Measurements from ENCODE around the gene PIEZO2.

The PIEZO2 gene

DNA sequence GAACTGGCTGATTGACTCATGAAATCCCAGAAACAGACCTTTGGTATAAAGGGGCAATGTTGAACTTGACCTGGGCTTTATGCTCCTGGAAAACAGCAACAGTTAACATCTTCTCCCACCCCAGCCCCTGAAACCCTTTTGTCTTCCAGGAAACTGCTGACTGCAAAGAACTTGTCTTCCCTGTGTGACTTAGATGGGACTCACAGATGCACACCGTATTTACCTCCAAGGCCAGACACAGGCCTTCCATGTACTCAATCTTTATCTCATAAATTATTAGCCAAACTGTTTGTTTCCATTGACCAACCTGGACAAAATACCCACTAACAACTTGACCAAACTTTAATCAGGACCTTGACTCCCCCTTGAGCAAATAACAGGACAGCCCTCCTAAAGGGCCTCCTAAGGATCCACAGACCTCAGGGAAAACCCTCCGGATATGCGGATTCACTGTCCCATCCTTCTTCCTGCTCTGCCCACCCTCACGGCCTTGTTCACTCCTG is 36.3 kb downstream of the PIEZO2 start:
- no peak for DNase-seq (ENCODE audit: low spot score)

DNA sequence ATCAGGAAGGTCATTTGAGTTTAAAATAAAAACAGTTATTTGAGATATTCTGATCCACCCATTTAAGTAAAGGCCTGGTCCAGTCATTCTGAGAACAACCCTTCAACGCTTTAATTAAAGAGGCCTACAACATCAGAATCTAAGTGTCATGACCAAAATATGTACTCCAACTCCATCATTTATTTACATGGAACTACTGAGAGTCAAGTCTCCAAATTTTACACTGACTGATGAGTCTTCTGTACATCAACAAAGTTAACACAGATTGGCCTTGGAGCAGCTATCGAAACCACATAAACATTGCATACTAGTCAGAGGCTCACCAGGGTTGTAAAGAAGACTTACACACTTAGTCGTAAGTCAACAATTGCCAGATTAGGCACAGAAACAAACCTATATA is 37.1 kb downstream of the PIEZO2 start:
- DNase-seq (ENCODE audit: low spot score): no peak

DNA sequence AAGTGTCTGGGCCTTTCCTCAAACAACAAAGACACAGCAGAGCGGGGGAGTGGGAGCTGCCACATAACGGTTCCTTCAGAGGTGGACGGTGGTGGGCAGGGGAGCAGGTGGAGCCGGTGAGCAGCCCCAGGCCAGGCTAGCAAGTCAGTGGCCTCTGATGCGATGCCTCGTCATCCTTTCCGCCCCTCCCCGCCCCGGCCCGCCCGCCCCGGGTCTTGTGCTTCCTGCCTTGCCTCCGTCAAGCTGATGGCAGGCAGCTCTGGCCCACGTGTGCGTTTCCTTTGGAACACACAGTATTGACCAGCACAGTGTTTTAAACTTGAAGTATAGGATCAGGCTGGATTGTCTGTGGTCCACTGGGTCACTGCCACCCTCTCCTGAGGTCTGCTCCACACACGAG is 38.9 kb downstream of the PIEZO2 start:
- no peak for DNase-seq (ENCODE audit: low spot score)

DNA sequence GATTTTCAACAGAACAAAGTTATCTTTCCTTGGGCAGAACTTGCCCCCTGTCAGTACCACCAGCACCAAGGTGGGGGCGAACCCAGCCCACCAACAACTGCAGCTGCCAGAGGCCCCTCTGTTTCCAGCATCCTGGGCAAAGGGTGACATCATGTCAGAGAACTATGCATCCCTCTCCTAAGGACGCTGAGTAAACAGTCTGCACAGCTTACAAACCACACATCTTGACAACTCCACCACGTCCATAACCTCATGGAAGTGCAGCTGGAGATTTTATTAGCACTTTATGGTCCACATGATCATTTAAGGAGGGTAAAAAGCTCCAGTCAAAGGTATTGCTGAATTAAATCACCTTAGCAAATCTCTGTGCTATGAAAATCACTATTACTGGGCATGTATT is 40.4 kb downstream of the PIEZO2 start:
- DNase-seq (ENCODE audit: low spot score): no peak

DNA sequence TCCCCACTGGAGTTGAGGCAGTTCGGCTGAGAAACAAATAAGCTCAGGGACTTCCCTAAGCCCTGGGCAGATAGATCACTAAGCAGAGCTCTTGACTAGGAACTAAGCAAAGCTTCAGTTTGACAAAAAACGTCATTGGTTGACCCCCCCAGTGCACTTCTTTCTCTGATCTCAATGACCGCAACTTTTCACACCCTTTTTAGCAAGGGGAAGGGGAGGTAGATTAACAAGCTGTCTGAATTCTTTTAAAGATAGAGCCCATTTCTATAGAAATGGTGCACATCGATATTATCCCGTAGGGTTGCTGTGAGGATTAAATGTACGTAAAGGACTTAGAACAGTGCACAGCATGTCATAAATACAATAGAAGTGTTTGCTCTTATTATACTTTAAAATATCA is 42.5 kb downstream of the PIEZO2 start:
- no peak for DNase-seq (ENCODE audit: low spot score)

DNA sequence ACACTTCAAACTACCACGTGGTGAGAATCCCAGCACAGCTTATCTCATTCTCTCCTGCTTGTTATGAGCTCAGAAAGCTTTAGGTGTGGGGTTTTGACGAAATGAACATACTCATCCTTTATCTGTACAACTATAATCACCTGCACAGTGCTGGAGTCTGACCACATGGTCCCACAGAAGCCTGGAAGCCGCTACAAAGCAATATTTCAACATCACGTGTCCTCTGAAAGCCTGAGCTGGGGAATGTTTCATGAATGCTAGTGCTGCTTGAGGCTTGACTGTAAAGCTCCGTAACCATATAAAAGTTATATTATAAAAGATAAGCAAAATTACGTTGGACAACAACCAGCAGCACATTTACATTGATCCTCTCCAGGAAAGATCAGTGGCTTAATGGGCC is 43.9 kb downstream of the PIEZO2 start:
- DNase-seq (ENCODE audit: low spot score): no peak

DNA sequence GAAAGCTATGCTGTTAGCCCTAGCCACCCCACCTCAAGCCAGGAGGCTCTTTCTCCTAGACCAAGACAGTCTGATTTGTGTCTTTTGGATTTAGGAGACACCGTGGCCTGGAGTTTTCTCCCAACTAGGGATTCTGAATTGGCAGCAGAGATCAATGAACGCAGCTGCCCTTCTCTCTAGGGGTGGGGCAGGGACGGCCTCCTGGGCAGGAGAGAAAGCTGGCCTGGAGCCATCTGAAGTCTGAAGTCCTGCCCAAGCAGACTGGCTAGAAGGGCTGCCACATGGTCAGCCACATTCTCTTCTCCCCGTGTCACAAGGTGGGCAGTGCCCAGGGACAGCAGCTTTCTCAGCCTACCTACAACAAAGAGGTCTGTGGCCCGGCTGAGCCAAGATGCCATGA is 45.1 kb downstream of the PIEZO2 start:
- DNase-seq (ENCODE audit: low spot score): no peak

DNA sequence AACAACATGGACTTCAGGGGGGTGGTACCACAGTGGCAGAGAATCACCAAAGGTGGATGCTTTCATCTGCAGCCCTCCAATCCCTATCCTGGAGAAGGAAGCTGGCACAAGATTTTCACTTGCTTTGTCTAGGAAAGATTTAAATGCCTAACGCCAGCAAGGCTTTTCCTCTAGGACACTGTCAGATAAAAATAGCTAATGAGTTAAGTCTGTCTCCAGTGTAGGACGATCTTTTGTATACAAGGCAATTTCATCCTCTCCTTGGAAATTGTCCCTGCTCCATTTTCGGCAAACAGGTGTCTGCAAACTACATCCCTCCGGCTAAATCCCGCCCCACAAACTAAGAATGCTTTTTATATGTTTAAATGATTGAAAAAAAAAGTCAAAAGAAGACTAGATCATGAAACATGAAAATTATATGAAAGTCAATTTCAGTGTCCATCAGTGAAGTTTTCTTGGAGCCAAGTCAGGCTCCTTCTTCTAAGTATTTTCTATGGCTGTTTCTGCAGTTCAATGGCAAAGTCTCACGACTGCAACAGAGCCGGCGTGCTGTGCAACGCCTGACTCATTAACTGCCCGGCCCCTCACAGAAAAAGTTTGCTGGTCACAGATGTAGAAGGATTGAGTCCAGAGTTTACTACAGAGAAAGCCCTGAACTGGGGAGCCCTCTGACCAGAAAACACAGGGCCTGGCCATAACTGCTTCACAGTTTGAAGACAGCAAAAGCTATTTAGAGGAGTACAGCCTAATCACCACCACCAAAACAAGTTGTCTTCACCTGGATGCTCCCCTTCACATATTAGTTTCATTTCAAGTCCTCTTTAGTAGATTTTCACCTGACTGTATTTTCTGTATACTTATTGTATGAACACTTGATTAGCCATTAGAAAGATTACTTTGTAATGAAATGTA is 52.3 kb downstream of the PIEZO2 start:
- DNase-seq (ENCODE audit: low spot score): no peak

DNA sequence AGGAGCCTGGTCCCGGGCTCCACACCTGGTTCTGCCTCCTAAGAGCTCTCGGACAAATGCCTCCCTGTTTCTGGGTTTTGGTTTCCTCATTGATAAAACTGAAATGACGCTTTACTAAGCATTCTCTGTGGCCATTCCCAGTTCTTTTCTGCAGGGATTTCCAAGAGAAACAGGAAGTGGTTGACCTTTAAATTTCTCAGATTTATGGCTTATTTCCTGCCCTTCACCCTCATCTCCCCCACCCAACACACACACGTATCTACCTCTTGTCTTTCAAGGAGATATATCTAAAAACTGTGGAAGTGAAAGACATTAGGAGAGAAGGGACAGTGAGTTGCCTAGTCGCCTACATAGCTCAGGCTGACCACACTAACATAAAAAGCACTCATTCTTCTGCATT is 53.0 kb downstream of the PIEZO2 start:
- no peak for DNase-seq (ENCODE audit: low spot score)

DNA sequence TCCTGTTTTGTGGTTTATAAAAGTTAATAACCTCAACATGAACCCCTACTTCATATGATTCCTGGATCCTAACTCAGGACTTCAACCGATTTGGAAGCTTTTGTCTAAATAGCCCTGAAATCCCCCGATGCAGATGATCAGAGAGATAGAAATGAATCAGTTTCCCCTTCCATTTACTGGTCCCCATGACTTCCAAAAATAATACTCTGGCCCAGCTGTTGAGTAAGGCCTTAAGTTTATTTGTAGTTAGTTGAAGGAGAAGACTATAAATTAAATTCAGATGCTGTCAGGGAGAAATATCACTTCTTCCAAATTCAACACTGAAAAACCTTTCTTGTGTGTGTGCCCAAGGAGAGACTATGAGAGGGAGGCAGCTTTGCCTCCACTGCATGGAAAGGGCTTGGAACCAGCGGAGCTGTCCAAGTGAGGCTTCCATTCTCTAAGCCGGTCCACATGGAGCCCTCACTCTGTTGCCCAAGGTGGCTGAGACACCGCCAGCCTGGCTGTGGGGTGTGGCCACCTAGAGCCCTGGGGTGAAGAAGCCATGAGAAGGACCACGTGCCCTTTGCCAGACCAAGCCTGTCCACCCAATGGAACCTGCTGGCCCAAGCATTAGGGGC is 53.6 kb downstream of the PIEZO2 start:
- DNase-seq (ENCODE audit: low spot score): no peak

DNA sequence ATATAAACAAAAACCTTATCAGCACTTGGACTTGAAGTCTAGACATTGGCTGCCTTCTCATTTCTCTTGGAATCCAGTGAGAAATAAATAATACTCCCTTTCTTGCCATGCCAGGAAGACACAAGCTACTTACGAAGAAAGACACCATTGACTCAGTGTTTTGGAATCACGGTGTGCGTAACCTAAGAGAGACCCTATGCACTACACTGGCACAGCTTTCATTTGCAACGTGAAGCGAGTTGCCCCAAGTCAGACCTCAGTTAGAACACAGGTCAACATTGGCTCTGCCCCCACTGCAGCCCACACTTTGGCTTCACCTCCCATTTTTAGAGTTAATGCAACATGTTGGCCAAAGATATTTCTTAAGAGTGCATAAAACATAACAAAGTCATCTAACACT is 54.2 kb downstream of the PIEZO2 start:
- no peak for DNase-seq (ENCODE audit: low spot score)

DNA sequence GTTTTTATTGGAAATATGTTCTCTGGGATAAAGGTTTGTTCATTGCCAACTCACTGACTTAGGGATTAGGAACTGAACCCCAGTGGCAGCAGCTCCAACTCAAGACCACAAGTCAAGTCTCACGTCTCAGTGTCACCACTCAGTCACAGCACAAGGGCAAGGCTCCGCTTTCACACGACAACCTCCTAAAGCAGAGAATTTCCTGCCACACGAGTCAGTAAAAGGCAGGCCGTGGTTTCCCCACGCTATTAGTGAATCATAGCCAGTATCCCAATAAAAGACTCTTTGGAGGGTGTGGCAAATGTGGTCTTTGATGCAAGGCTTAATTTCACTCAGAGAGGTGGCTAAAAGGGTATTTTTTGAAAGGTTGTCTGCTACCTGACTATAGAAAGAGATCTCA is 57.6 kb downstream of the PIEZO2 start:
- DNase-seq (ENCODE audit: low spot score): no peak

DNA sequence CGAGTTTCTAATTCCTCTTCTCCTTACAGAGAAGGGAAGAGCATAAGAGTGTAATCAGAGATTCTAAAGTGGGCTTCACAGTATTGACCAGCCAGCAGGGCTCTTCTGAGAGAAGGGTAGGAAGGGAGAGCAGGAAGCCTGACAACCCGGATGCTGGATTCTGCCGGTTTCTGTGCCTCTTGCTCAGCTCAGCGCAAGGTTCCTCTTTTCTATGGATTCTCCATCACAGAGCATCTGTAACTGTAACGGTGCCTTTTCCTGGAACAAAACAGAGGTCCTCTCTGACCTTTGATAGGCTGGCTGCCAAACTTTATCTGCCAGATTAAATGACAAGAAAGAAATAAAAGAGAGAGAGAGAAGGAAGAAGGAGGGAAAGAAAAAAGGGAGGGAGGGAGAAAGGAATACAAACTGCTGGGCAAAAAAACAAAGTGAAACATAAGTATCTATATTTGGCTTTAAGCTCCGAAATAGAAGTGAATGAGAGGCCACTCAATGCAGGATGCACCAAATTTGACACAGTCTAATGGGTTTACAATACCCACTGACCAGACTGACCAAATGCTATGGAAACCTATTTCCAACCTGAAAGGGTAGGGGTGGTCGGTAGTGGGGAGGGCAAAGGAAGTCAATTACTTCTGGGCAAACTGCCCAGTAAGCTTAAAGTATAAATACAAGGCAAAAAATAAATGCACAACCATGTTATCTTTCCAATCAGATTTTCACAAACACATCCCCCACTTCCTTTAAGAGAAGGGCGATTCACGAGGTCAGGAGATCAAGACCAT is 59.2 kb downstream of the PIEZO2 start:
- DNase-seq (ENCODE audit: low spot score): no peak

DNA sequence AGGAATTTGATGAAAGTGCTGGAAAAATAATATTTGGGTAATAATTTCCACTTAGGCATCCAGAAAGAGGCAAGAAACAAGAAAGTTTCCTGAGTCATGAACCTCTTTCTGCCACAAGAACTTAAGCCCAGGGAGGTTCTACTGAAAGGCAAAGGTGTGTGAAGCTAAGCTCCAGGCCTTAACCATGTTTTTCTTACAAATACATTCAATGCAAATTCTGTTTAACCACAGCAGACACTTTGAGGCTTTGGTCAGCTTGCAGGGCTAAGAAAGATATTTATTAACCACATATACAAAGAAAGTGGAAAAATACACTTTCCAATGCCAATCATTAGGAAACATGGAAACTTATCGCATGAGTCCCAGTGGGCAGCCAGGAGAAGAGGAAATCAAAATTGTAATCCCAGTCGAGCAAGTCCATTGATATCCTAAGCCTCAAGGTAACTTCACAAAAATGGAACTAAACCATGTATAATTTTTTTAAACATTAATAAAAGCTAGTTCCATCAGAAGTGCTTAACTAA is 68.3 kb downstream of the PIEZO2 start:
- no peak for DNase-seq (ENCODE audit: low spot score)

DNA sequence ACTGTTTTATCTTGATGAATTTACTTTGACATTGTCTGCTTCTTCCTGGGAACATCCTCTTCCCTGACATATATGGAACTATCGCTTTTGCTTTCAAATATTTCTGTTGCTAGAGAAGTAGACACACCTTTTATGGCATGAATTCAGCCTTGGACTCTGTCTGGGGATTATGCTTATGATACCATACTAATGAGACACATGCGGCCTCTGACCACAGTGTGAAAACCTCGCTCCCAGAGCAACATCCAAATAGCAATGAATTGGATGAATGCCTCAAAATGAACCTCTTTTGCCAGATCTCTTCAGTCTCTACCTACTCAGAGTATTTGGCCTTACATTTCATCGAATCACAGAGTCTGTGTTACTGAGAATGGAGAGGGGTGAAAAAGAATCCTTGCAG is 70.9 kb downstream of the PIEZO2 start:
- no peak for DNase-seq (ENCODE audit: low spot score)

DNA sequence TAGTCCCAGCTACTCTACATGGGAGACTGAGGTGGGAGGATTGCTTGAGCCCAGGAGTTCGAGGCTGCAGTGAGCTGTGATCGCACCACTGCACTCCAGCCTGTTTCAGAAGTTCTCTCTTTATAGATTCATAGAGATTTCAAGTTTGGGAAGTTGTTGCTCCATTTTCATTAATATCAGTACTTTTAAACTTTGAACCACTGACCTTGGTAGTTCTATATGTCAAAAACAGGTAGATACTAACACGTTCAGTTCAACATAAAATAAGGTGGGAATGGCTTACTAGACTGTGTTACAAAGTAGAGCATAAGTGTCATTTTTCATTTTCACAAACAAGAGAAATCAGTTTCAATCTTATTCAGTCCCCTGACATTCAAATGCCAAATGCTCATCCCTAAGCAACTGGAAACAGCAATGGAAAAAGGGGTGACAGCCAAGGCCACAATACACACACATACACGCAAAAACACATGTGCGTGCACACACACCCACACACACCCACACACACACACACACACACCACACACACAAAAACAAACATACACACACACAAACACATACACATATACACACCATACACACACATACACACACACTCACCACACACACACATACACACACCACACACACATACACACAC is 71.7 kb downstream of the PIEZO2 start:
- DNase-seq (ENCODE audit: low spot score): no peak

DNA sequence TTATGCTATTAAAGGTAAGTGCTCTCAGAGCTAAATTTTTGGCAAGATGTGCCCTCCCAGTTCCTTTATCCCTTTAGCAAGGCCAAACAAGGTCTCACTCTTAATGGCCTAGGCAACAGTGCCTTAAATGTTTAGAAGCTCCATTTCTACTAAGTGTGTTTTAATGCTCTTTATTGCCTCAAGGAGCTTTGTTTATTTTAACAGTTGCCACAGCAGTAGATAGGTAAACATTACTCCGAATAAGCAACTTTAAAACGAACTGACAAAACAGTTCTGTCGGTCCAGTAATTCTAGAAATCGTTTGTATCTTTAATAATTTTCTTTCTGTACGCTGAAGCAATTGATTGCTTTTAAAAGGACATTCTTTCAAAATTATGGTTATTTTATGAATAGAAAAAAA is 74.5 kb downstream of the PIEZO2 start:
- no peak for DNase-seq (ENCODE audit: low spot score)

DNA sequence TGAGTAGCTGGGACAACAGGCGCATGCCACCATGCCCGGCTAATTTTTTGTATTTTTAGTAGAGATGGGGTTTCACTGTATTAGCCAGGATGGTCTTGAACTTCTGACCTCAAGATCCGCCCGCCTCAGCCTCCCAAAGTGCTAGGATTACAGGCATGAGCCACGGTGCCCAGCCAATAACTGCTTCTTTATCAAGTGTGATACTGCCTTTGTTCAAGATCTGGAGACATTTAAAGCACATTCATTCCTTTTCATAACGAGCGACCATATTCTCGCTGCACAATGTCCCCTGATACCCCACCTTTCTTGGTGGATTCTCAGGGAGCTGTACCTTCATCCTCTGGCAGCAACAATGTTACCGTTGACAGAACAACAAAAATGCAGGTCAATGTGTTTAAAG is 75.4 kb downstream of the PIEZO2 start:
- DNase-seq (ENCODE audit: low spot score): no peak

DNA sequence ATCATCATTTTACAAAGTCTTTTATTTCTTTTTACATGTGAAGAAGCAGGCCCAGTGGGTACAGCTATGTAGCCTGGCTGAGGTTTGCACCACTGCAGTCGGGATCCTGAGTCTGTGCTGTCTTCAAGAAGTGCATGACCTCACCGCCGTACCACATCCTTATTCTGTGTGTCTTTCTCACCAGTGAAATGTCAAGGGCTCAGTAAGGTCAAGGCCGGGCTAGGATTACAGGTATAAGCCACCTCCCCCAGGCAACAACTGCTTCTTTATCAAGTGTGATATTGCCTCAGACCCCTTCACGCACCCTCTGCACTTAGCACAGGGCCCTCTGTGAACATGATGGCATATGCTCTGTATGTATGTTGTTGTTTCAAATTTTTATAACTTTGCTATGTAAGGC is 76.7 kb downstream of the PIEZO2 start:
- no peak for DNase-seq (ENCODE audit: low spot score)

DNA sequence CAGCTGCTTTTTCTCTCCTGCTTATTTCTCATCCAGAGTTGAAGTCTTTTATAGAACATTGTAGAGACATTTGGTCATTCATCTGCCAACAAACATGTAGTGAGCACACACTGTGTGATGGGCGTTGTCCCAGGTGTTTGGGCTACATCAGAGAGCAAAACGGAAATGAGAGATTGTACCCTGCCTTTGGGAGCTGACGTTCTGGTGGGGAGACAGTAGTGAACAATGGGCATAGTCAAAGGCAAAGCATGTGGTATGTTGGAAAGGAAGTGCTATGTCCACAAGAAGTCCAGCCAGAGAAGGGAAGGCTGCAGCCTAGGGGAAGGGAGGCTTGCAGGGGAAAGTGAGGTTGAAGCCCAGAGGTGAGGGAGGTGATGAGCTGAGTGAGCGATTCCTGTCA is 78.1 kb downstream of the PIEZO2 start:
- no peak for DNase-seq (ENCODE audit: low spot score)

DNA sequence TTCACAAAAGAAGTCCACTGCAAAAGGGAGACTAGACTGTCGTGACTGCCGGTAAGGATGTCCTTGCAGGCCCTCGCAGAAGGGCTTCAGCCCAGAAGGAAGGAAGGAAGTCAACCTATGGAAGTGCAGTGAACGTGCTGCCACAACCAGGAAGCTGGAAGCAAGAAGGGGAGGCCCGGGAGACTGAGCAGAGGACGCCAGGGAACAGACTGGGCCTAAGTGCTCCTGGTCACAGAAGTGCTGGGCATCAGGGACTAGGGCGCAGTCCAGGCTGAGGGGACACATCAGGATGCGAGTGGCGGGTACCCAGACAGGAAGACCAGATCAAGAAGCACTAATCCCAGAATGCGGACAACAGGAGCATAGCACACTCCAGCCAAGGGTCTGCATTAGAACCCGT is 78.8 kb downstream of the PIEZO2 start:
- no peak for DNase-seq (ENCODE audit: low spot score)

DNA sequence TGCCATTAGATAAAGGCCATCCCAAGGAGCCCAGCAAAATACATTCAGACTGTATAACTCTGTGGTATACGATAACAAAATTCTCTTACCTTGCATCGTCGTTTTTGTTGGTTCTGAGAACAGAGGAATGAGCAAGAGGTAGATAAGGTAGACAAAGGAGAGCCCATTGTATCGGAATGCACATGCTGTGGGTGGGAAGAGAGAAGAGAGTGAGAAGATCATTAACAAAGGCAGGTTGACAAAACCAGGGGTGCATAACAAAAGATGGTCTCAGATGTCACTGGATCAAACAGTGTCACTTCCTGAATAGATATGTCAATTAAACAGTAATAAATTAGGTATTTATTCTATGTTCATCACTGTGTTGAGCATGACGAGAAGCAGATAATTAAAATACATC is 83.3 kb downstream of the PIEZO2 start:
- DNase-seq (ENCODE audit: low spot score): no peak

Data from LoVo (cell line).